Fibroblast of pulmonary artery (primary cell): Measurements from ENCODE around the gene LRRC74A.

Source experiments
- DNase-seq: peaks from one replicate; pipeline ENCODE4 v3.0.0-alpha.2; 2010; ENCODE audit warnings: low read depth
- H3K4me3 ChIP-seq: replicated peaks from 2 replicates; pipeline ENCODE4 v1.5.1; 2011; ENCODE audit warnings: low read depth, mild to moderate bottlenecking, control low read depth, low read length, moderate library complexity
- CTCF ChIP-seq: IDR thresholded peaks from 2 replicates; pipeline ENCODE4 v1.5.1; 2011; ENCODE audit warnings: mild to moderate bottlenecking, control low read depth, low read length, inconsistent platforms; ENCODE audit errors: missing control alignments

LRRC74A gene

GRCh38 chr14:76814726-76815645, 11.2 kb upstream of the LRRC74A start:
- no peak for TF ChIP-seq CTCF
- no peak for DNase-seq
- H3K4me3 ChIP-seq, result no peak overlapping the region

- no peak for TF ChIP-seq CTCF
- no peak overlapping the region for H3K4me3 ChIP-seq
- DNase-seq, result no peak
These were observed 5.5 kb upstream of the LRRC74A start for GRCh38 chr14:76820700-76821099.

GRCh38 chr14:76827696-76828296, 1.6 kb downstream of the LRRC74A start:
- peak; percentile 41 for DNase-seq
- H3K4me3 ChIP-seq, result peak overlapping the region; percentile 27
- TF ChIP-seq CTCF, result no peak

GRCh38 chr14:76828339-76829012, 2.3 kb downstream of the LRRC74A start:
- peak; percentile 18 for DNase-seq
- TF ChIP-seq CTCF, result no peak
- peak overlapping the region; percentile 27 for H3K4me3 ChIP-seq

- no peak overlapping the region for H3K4me3 ChIP-seq
- peak; percentile 64 for DNase-seq
- TF ChIP-seq CTCF, result no peak
These were observed 2.8 kb downstream of the LRRC74A start for GRCh38 chr14:76829013-76829365.

GRCh38 chr14:76829650-76830421, 3.6 kb downstream of the LRRC74A start:
- H3K4me3 ChIP-seq, result no peak overlapping the region
- peak; percentile 77 for DNase-seq
- no peak for TF ChIP-seq CTCF
